Epithelial cell of proximal tubule (primary cell): Measurements from ENCODE around the gene DKK3. TPM values are rescaled to one million over a fixed set of nuclear protein-coding genes. Genes with fewer than 3 reads are reported as not detected.

ENCODE experiments used
- DNase-seq: peaks from one replicate; pipeline ENCODE4 v3.0.0-alpha.2; 2011; ENCODE audit warnings: low read depth
- H3K4me3 ChIP-seq: 2 replicates; pipeline ENCODE4 v1.5.1; 2011; ENCODE audit warnings: low read depth, mild to moderate bottlenecking, low read length
- total RNA-seq: library from RNA; depleted of rRNA; stranded (reverse); fragments of >200 nt; gene quantifications from 2 replicates; pipeline ENCODE4 v1.2.3, GENCODE V29; 2015
- TF ChIP-seq, protein P1 (sequence below): conservative IDR thresholded peaks from 2 replicates; pipeline ENCODE4 v1.5.1; 2012; ENCODE audit warnings: low read depth, mild to moderate bottlenecking, low read length

Gene DKK3
- total RNA-seq, 1 donor from 2014 or later = 133 TPM

DNA sequence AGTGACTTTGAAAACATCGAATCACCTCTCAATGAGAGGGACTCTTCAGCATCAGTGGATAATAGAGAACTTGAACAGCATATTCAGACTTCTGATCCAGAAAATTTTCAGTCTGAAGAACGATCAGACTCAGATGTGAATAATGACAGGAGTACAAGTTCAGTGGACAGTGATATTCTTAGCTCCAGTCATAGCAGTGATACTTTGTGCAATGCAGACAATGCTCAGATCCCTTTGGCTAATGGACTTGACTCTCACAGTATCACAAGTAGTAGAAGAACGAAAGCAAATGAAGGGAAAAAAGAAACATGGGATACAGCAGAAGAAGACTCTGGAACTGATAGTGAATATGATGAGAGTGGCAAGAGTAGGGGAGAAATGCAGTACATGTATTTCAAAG lies 65.8 kb downstream of the DKK3 start:
- TF ChIP-seq, protein P1, sequence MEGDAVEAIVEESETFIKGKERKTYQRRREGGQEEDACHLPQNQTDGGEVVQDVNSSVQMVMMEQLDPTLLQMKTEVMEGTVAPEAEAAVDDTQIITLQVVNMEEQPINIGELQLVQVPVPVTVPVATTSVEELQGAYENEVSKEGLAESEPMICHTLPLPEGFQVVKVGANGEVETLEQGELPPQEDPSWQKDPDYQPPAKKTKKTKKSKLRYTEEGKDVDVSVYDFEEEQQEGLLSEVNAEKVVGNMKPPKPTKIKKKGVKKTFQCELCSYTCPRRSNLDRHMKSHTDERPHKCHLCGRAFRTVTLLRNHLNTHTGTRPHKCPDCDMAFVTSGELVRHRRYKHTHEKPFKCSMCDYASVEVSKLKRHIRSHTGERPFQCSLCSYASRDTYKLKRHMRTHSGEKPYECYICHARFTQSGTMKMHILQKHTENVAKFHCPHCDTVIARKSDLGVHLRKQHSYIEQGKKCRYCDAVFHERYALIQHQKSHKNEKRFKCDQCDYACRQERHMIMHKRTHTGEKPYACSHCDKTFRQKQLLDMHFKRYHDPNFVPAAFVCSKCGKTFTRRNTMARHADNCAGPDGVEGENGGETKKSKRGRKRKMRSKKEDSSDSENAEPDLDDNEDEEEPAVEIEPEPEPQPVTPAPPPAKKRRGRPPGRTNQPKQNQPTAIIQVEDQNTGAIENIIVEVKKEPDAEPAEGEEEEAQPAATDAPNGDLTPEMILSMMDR = no peak
- H3K4me3 ChIP-seq = no peak overlapping the region
- no peak for DNase-seq

DNA sequence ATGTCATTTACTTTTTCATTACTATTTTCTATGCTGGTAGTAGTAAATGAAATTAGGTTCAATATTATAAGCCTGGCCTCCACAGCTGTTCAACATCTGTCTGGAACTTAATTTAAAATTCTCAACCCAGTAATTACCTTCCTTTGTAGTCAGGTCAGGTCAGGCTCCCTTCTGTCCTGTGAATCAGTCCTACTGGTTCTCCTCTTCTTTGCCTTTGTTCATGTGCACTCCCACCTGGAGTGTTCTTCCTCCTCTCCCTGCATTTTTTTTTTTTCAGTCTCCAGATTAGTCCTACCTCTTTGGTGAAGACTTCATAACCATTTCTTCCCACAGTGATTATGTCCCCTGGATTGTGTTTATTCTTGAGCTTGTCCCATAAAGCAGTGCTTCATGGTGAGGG lies 67.9 kb downstream of the DKK3 start:
- DNase-seq = no peak
- no peak overlapping the region for H3K4me3 ChIP-seq

DNA sequence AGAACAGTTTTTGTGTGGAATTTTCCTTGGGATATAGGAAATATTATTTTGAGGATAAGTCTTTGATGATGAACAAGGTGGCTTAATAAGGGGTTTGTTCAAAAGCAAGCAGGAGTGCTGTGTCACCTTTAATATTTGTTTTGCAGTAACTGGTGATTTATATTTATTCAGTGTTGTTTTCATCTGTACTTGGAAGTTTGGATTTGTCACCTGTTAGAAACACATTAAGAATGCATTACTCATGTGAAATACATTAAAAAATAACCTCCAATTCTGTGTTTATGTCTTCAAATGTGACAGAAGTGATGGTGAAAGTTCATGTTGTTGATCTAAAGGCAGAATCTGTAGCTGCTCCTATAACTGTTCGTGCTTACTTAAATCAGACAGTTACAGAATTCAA lies 70.5 kb downstream of the DKK3 start:
- no peak for DNase-seq
- no peak overlapping the region for H3K4me3 ChIP-seq
- TF ChIP-seq, protein P1 = no peak

More for the DNA sequence above, 67.9 kb downstream of the DKK3 start:
- TF ChIP-seq, protein P1 = no peak

DNA sequence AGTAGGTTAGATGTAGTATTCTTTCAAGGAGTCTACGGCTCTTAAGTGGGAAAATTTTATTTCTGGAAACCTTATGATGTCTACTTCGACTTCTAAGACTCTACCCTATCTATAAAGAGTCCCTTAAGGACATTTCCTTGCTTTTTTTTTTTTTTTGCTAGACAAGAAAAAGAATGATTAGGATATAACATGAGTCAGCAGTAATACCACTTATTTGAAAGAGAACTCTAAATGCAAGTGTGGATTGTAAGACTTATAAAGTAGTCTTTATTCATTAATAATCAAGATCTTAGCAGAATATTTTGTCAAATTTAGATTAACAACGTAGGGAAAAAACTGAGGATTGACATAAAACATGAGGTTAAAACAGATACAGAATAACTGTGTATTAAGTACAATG lies 71.0 kb downstream of the DKK3 start:
- H3K4me3 ChIP-seq = no peak overlapping the region
- TF ChIP-seq, protein P1 = no peak
- DNase-seq = no peak

DNA sequence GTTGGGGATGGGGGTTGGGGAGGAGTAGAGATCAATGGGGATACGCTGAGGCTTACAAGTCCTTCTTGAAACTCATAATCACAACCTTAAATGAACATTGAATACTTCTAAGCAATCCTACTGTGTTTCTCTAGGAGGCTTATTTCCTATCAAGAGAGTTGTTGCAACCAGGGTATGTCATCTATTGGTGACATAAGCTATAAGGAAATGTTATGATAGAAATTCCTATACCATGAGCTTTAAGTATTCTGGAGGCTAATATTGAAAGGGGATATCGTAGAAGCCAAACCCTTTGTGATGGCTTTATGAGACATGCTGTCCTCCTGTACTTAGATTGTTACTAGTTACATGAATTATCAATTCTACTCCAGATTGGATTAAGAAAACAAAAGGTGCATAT lies 72.9 kb downstream of the DKK3 start:
- TF ChIP-seq, protein P1 = no peak
- no peak overlapping the region for H3K4me3 ChIP-seq
- no peak for DNase-seq

DNA sequence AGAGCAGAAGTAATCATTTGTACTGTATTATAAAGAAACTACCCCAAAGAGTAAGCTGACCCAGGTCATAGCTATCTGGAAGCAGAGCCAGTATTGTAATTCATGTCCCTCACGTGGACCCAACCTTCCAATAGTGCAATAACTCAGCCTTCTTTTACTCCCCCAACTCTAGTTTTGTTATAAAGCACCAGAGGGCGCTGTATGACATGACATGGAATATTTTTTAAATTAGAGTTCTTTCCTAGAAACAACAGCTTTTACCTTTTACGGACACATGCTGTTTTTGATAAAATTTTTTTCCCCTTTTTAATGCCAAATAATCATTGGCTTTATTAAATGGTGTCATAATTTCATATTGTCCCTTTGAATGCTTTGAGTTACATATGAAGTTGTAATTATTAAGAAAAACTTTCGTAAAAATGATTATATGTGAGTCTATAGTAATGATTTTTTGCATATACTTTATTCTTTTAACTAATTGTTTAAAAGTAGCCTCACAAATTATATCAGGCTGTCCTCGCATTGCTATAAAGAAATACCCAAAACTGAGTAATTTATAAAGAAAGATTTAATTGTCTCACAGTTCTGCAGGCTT lies 76.9 kb downstream of the DKK3 start:
- peak; percentile 19 for DNase-seq
- TF ChIP-seq, protein P1 = peak; percentile 70
- H3K4me3 ChIP-seq = no peak overlapping the region

DNA sequence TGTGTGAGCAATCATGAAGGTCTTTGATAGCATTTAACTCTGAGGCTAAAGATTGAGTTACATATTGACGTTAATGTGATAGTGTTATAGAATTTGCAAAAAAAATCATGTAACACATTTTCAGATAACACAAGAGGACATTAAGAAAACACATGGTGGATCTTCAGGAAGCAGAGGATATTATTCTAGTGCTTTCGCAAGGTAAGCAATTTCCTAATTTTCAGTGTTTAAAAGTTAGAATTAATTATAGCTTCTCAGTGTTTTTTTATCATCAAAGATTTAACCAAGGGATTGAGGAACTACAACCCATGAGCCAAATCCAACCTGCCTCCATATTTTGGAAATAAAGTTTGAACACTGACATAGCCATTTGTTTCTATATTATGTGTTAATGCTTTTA lies 78.5 kb downstream of the DKK3 start:
- no peak overlapping the region for H3K4me3 ChIP-seq
- TF ChIP-seq, protein P1 = no peak
- no peak for DNase-seq
